HepG2 (cell line): ENCODE data around the gene SEMA3B. TPM values are rescaled to one million over a fixed set of nuclear protein-coding genes. Genes with fewer than 3 reads are reported as not detected.
A peak's percentile ranks its signal among the peaks of the same experiment; 100 is the strongest.

Source experiments
- DR1 ChIP-seq: sonication (generic); formaldehyde crosslinking; IDR thresholded peaks from 2 replicates; pipeline ENCODE4 v1.8.0; 2021; ENCODE audit warnings: mild to moderate bottlenecking, missing genetic modification reagents, inconsistent platforms
- GTF3A ChIP-seq: sonication (generic); formaldehyde crosslinking; conservative IDR thresholded peaks from 2 replicates; pipeline ENCODE4 v1.4.0; 2020; ENCODE audit warnings: mild to moderate bottlenecking, missing genetic modification reagents
- HNF1A ChIP-seq, 2 experiments: sonication (generic) in 1 of 2; formaldehyde crosslinking in 1 of 2; IDR thresholded peaks; 2 replicates each; pipeline versions ENCODE4 v1.4.0 to v1.6.1; 2016 to 2020; ENCODE audit warnings: borderline replicate concordance in 1 of 2, low read depth in 1 of 2, mild to moderate bottlenecking in 1 of 2, missing genetic modification reagents in 1 of 2
- HNRNPUL1 ChIP-seq: fragments of 200-400 bp; formaldehyde crosslinking; IDR thresholded peaks from 2 replicates; pipeline ENCODE4 v1.6.1; 2017; ENCODE audit warnings: low read depth, mild to moderate bottlenecking, low read length, moderate library complexity
- LCORL ChIP-seq, 2 experiments: fragments of 450-650 bp in 1 of 2; sonication (generic) in 1 of 2; formaldehyde crosslinking in 1 of 2; IDR thresholded peaks; 2 replicates each; pipeline versions ENCODE4 v1.5.0 to v1.6.1; 2017 to 2020; ENCODE audit warnings: antibody characterized with exemption in 1 of 2, missing genetic modification reagents in 1 of 2
- PITX1 ChIP-seq: sonication (generic); formaldehyde crosslinking; IDR thresholded peaks from 2 replicates; pipeline ENCODE4 v1.5.1; 2020; ENCODE audit warnings: mild to moderate bottlenecking, missing genetic modification reagents
- TOE1 ChIP-seq: sonication (generic); formaldehyde crosslinking; IDR thresholded peaks from 2 replicates; pipeline ENCODE4 v1.4.0; 2020; ENCODE audit warnings: mild to moderate bottlenecking, missing genetic modification reagents
- ZHX1 ChIP-seq: sonication (generic); formaldehyde crosslinking; IDR thresholded peaks from 2 replicates; pipeline ENCODE4 v1.8.1; 2022; ENCODE audit warnings: low read depth, mild to moderate bottlenecking, missing genetic modification reagents
- ZNF543 ChIP-seq: sonication (generic); formaldehyde crosslinking; IDR thresholded peaks from 2 replicates; pipeline ENCODE4 v1.4.0; 2020; ENCODE audit warnings: mild to moderate bottlenecking, missing genetic modification reagents
- ZNF646 ChIP-seq: sonication (generic); formaldehyde crosslinking; IDR thresholded peaks from 2 replicates; pipeline ENCODE4 v1.9.0; 2021; ENCODE audit warnings: mild to moderate bottlenecking, missing genetic modification reagents
- ZNF746 ChIP-seq: sonication (generic); formaldehyde crosslinking; IDR thresholded peaks from 2 replicates; pipeline ENCODE4 v1.8.0; 2022; ENCODE audit warnings: mild to moderate bottlenecking, missing genetic modification reagents
- polyA plus RNA-seq, 8 experiments: library from polyadenylated mRNA; depleted of rRNA in 3 of 8; stranded (reverse) in 7 of 8; unstranded in 1 of 8; fragments of >200 nt; fragmentation: Illumina TruSeq in 4 of 8; extraction: Trizol in 4 of 8; gene quantifications; 2 replicates each; pipeline versions ENCODE4 v1.2.1 to v1.2.3, GENCODE V29; 2011 to 2016; ENCODE audit warnings: low read depth in 4 of 8, missing spikeins in 1 of 8, mixed read lengths in 1 of 8; ENCODE audit not compliant: insufficient read depth in 1 of 8
- total RNA-seq, 5 experiments: library from RNA; depleted of rRNA; stranded (reverse); fragments of >200 nt; fragmentation: Illumina TruSeq; extraction: Trizol; gene quantifications; 2 replicates each; pipeline ENCODE4 v1.2.3, GENCODE V29; 2016; ENCODE audit warnings: low read depth in 1 of 5
- TF ChIP-seq, protein P1 (sequence below): IDR thresholded peaks from 2 replicates; pipeline ENCODE4 v1.6.1; 2016; ENCODE audit warnings: mild to moderate bottlenecking, missing biosample characterization, missing genetic modification reagents

SEMA3B gene
- total and polyA plus RNA-seq, 2 of the 13 experiments (the other 11 are each of a cell fraction or from before 2014, with no cell fraction given), result 93.2 to 158 TPM

DNA sequence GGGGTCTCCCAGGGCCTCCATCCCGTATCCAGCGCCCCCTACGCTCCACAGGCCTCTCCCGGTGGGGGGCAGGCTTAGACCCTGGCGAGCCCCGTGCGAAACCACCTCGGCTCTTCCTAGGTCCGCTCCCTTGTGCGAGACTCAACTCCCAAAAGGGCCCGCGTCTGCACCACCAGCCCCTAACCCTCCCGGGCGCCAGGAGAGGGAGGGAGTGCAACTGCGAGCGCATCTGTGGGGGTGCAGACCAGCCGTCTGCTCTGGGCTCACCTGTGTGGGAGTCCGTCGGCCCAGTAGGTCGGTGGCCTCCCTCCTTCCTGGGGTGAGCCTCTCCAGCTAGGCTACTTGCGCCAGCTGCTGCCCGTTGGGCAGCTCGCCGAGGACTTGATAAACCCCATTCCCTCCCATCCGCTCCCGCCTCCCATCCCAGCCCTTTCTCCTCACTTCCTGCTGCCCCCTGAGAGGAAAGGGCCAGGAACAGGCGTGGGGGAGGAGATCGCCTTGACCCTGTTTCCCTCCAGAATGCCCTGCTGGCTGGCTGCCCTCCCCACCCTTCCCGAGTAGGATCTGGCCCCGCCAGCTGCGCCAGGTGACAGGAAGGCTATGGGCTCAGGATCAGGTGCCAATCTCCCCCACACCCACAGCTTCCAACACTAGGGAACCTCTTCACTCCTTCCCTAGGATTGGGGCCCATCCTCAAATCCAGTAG, 53.6 kb downstream of the SEMA3B start, which contains the start of gene HYAL2 (continued):
- TF ChIP-seq ZNF746 (CRISPR knock-in tag) (peak; percentile 79), PITX1 (CRISPR knock-in tag) (no peak; the same call in 1 of the 2 replicates), HNRNPUL1 (no peak), TOE1 (CRISPR knock-in tag) (no peak), DR1 (CRISPR knock-in tag) (no peak), ZNF543 (CRISPR knock-in tag) (0 out of 2 replicates have a peak, but pooled peaks have one; percentile 31), LCORL (IDR thresholded peaks at IDR 0.05) (no peak), LCORL (CRISPR knock-in tag; IDR thresholded peaks at IDR 0.05) (no peak), HNF1A (IDR thresholded peaks at IDR 0.05; ENCODE audit: low read depth) (no peak), HNF1A (CRISPR knock-in tag; IDR thresholded peaks at IDR 0.05; ENCODE audit: borderline replicate concordance) (no peak), ZHX1 (CRISPR knock-in tag) (no peak), ZNF646 (CRISPR knock-in tag) (no peak), GTF3A (peak; percentile 48; the same call in 1 of the 2 replicates)
- TF ChIP-seq, protein P1, sequence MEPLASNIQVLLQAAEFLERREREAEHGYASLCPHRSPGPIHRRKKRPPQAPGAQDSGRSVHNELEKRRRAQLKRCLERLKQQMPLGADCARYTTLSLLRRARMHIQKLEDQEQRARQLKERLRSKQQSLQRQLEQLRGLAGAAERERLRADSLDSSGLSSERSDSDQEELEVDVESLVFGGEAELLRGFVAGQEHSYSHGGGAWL (CRISPR knock-in tag), result no peak
